GM21786 (cell line): ENCODE measurements around the gene RPTOR.

Experiments used
- ATAC-seq: cut with Tn5 transposase; IDR thresholded peaks from one replicate; pipeline ENCODE4 v1.9.1; 2021; ENCODE audit not compliant: unreplicated experiment

RPTOR gene

GRCh38 chr17:80639658-80640057 lies 95.0 kb downstream of the RPTOR start:
- no peak for ATAC-seq

GRCh38 chr17:80640366-80641084 lies 95.9 kb downstream of the RPTOR start:
- no peak for ATAC-seq

GRCh38 chr17:80643326-80644099 lies 98.9 kb downstream of the RPTOR start:
- no peak for ATAC-seq

GRCh38 chr17:80644536-80644935 lies 99.9 kb downstream of the RPTOR start:
- no peak for ATAC-seq

GRCh38 chr17:80645706-80646325 lies 101.2 kb downstream of the RPTOR start:
- ATAC-seq = no peak

- no peak for ATAC-seq
These were observed 101.7 kb downstream of the RPTOR start for GRCh38 chr17:80646328-80646727.

DNA sequence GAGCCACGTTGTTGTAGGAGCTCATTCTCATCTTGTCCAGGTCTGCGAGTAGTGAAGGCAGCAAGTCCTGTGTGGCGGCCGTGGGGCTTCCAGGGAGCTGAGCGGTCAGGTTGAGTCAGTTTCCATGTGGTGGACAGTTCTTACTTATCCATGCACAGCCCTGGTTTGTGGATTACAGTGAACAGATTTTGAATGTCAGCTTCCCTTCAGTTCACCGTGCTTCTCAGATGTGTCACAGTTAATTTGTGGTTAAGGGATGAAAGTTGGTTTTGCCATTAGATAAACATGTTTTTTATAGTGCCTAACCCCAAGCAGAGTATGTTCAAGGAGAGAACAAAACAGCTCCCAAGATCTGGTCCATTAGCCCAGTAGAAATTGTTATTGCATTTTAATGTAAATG lies 103.1 kb downstream of the RPTOR start:
- no peak for ATAC-seq

- no peak for ATAC-seq
These were observed 104.6 kb downstream of the RPTOR start for GRCh38 chr17:80649200-80649644.

- no peak for ATAC-seq
These were observed 105.2 kb downstream of the RPTOR start for GRCh38 chr17:80649672-80650330.

DNA sequence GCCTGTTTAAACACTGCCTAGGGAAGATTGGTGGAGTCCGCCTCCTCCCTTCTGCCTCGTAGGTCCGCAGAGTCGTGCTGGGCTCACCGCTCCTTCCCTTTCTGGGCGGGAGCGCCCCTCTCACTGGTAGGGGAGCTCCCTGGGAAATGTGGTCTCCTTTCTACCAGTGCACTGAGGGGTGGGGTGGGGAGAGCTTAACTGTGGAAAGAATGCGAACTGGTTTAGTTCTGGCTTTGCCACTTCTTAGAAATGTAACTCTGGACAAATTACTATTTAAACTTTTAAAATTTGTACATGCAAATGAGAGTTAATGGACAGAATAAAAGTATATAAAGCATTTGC lies 105.7 kb downstream of the RPTOR start:
- ATAC-seq = no peak

DNA sequence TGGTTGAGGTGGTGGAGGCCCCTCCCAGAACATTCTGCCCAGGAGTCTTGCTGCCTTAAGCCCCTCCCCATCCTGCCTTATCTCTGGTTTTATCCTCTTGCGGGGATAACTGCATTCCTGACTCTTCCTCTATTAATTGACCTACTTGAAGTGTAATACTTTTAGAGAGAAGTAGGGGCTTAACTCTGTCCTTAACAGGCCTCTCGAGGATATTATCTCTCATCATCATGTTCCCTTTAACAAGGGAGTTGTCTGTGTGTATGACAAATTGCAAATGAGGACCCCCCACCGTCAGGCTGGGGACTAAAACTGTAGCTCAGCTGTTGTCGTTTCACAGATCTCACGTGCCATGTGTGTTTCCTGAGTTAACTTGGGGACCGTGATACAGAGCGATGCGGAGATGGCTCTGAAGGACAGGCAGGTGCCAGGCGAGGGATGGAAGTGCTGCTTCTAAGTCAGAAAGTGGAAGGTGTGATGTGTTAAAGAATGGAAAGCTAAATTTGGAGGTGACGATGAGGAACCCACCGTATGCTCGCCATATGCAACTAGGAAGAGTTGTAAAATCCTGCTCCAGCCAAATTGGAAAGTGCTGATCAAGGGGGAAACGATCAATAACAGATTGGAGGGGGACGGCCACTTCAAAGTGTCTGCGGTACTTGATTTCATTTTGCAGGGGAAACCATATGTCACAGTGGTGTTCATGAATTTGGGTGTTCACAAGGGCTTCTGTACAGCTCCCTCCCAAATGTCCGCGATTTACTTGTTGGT lies 106.3 kb downstream of the RPTOR start:
- no peak for ATAC-seq

DNA sequence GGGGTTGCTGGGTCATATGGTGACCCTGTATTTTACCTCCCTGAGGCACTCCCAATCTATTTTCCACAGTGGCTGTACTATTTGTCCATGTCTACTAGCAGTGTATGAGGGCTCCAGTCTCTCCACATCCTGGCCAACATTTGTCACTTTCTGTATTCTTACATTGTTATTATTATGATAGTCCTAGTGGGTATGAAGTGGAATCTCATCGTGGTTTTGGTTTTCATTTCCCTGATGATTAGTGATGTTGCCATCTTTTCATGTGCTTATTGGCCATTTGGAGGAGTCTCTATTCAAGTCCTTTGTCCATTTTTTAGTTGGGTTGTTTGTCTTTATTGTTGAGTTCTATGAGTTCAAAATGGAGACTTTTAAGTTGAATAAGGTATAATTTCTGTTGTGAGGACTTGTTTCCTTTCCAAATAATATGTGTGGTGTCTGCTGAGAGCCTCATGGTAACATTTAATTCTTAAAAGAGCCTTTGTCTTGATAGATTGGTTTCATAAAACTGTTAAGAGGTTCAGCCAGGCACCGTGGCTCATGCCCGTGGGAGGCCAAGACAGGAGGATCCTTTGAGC lies 108.2 kb downstream of the RPTOR start:
- ATAC-seq = no peak

DNA sequence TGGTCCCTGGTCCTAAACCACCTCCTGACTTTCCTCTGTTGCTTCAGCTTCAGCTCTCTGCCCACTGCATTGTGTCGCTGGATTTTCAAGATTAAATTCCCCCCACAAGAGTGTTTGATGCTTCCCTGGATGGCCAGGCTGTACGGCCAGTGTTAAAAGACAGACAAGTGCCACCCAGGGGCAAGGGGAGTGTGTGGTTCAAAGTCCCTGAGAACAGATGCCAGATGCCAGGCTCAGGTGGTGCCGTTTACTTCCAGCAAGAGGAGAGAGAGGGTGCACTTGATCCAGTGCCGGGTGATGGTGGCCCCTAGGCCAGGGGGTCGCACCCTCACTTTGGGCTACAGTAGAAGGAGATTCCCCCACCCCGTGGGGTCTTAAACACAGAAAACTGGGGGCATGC lies 109.2 kb downstream of the RPTOR start:
- ATAC-seq = no peak

DNA sequence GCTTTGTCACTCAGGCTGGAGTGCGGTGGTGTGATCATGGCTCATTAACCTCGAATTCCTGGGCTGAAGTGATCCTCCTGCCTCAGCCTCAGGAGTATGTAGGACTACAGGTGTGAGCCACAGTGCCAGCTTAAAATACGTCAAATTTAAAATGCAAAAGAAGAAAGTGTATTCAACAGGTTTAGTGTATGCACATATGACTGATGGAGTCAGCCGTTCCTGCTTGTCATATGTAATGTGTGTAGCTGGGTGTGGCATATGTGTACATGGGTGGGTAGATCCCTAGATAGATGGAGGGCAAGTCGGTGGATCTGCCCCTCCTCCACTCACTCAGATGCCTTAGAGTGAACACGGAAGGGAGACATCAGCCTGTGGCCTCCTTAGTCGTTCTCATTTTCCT lies 111.0 kb downstream of the RPTOR start:
- ATAC-seq = no peak

GRCh38 chr17:80656590-80656989 lies 112.0 kb downstream of the RPTOR start:
- no peak for ATAC-seq

DNA sequence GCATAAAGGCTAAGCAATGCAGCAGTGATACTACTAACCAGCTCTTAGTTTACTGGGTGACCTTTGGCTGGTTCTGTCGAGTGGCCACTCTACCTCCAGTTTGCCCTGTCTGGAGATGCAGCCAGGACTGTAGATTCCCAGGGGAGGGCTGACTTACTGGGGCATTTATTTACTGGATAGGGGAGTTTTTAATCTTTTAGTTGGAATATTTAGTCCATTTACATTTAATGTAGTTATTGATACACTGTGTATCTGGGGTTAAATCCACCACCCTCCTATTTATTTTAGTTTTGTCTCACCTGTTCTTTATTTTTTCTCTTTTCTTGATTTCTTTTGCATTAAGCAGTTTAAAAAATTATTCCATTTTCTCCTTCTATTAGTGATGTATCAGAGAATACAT lies 112.9 kb downstream of the RPTOR start:
- ATAC-seq = no peak

DNA sequence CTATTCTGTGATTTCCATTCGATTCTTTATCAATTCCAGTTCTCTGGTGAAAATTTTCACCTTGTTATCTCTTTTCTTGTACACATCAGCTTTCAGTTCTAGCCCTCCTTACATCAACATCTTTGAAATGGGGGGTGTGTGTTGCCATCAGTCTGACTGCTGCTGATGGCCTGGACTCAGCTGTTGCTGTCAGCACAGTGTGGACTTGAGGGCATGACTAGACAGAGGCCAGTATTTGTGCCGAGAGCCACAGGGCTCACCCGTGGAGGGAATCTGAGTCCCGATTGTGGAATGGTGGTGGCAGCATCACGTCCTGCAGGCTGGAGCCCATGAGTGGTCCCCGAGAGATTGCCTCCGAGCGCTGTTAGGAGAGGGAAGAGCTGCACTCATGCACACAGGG lies 114.2 kb downstream of the RPTOR start:
- ATAC-seq = no peak

DNA sequence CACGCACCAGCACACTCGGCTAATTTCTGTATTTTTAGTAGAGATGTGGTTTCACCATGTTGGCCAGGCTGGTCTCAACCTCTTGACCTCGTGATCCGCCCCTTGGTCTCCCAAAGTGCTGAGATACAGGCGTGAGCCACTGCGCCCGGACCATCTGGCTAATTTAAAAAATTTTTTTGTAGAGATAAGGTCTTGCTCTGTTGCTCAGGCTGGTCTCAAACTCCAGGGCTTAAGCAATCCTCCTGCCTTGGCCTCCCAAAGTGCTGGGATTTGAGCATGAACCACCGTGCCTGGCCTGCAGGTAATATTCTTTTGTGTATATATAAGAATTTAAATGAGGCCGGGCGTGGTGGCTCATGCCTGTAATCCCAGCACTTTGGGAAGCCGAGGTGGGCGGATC lies 115.0 kb downstream of the RPTOR start:
- no peak for ATAC-seq

GRCh38 chr17:80660527-80661198 lies 116.0 kb downstream of the RPTOR start:
- ATAC-seq = no peak

DNA sequence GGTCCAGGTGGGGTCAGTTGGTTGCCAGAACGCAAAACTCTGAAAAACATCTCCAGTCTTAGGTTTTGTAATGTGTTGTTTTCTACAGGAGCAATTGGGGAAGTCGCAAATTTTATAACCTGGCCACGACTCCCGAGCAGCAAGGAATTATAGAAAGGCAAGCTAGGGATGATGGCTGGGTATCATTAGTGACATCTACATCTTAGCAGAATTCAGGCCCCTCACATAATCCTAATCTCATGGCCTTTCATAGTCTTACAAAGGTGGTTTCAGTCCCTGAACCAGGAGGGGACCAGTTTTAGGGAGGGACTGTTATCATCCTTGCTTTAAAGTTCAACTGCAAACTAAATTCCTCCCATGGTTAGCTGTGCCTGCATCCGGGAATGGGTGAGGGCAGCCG lies 117.9 kb downstream of the RPTOR start:
- ATAC-seq = no peak
